SK-N-SH (cell line): ENCODE data around the gene GHRHR.

ENCODE experiments used
- EZH2phosphoT487 ChIP-seq: fragments of 200-600 bp; sonication (generic); IDR thresholded peaks from 2 replicates; pipeline ENCODE4 v1.6.1; 2017; ENCODE audit warnings: low read depth, mixed run types, mild to moderate bottlenecking, antibody characterized with exemption, moderate library complexity, borderline replicate concordance
- GATA2 ChIP-seq: sonication (generic); formaldehyde crosslinking; IDR thresholded peaks from 2 replicates; pipeline ENCODE4 v1.5.0; 2020; ENCODE audit warnings: mild to moderate bottlenecking, missing genetic modification reagents

- TF ChIP-seq GATA2 (CRISPR knock-in tag) (no peak), EZH2phosphoT487 (no peak)
These were observed 36.5 kb downstream of the GHRHR start for GRCh38 chr7:31000161-31000693.
